GM23338 (cell line): ENCODE measurements around the gene HCRTR1.

ENCODE experiments used
- CREB1 ChIP-seq: fragments of 250-450 bp; sonication (Bioruptor Pico); IDR thresholded peaks from 2 replicates; pipeline ENCODE4 v1.5.0; 2020; ENCODE audit warnings: low read depth, mild to moderate bottlenecking, moderate library complexity
- EZH2 ChIP-seq: fragments of 200-600 bp; sonication (generic); IDR thresholded peaks from one replicate; pipeline ENCODE4 v1.8.0; 2017; ENCODE audit warnings: antibody characterized with exemption, mild to moderate bottlenecking, low read depth; ENCODE audit not compliant: unreplicated experiment
- EZH2phosphoT487 ChIP-seq: fragments of 200-600 bp; sonication (generic); IDR thresholded peaks from one replicate; pipeline ENCODE4 v1.8.1; 2018; ENCODE audit warnings: antibody characterized with exemption; ENCODE audit not compliant: unreplicated experiment
- JUNB ChIP-seq: IDR thresholded peaks from one replicate; pipeline ENCODE4 v1.6.1; 2016; ENCODE audit warnings: antibody characterized with exemption; ENCODE audit not compliant: unreplicated experiment
- NANOG ChIP-seq: IDR thresholded peaks from 2 replicates; pipeline ENCODE4 v1.6.1; 2016; ENCODE audit warnings: antibody characterized with exemption, borderline replicate concordance
- POLR2AphosphoS5 ChIP-seq: IDR thresholded peaks from 2 replicates; pipeline ENCODE4 v1.6.1; 2016; ENCODE audit warnings: antibody characterized with exemption, low read depth
- ZNF114 ChIP-seq: fragments of 250-450 bp; sonication (Bioruptor Pico); IDR thresholded peaks from 2 replicates; pipeline ENCODE4 v1.5.0; 2020; ENCODE audit warnings: mild to moderate bottlenecking, moderate library complexity
- ZNF331 ChIP-seq: fragments of 250-450 bp; sonication (Bioruptor Pico); IDR thresholded peaks from 2 replicates; pipeline ENCODE4 v1.5.0; 2020; ENCODE audit warnings: low read depth, mild to moderate bottlenecking, moderate library complexity
- ZNF462 ChIP-seq: fragments of 250-450 bp; sonication (Bioruptor Pico); IDR thresholded peaks from 2 replicates; pipeline ENCODE4 v1.5.0; 2020; ENCODE audit warnings: mild to moderate bottlenecking, moderate library complexity
- TF ChIP-seq, protein P1 (sequence below), 2 experiments: fragments of 200-600 bp in 1 of 2; sonication (generic) in 1 of 2; conservative IDR thresholded peaks; 2 replicates each; pipeline versions ENCODE4 v1.5.1 to v1.6.1; 2016 to 2017; ENCODE audit warnings: antibody characterized with exemption in 2 of 2, low read depth in 2 of 2, mild to moderate bottlenecking in 2 of 2, moderate library complexity in 1 of 2
- TF ChIP-seq, protein P2 (sequence below): IDR thresholded peaks from one replicate; pipeline ENCODE4 v1.6.1; 2018; ENCODE audit warnings: antibody characterized with exemption; ENCODE audit not compliant: unreplicated experiment

DNA sequence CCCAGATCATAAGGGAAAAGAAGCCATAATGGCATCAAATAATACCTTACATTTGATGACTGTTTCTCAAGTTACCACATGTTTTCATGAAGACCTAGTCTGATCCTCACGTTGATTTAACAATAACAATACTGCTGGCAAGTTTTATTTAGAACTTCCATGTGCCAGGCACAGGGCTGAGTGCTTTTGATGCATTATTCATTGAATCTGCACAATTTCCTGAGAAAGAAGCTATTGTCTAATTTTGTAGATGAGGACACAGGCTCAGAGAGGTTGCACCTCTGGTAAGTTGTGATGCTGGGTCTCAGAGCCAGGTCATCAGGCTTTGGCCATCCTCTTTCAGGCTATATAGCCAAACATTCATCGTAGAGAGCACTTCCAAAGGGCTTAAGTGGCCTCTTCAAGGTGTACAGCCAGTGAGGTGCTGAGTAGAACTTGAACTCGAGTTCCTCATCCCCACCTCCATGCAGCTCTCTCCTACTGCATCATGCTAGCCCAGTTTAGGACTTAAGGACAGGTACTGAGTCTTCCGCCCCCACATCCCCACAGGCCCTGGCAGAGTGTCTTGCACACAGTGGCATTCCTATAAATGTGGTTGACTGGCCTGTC, 35.5 kb downstream of the HCRTR1 start:
- TF ChIP-seq POLR2AphosphoS5 (no peak), EZH2 (no peak), CREB1 (CRISPR knock-in tag) (no peak), ZNF331 (CRISPR knock-in tag) (no peak), EZH2phosphoT487 (no peak), ZNF462 (CRISPR knock-in tag) (no peak), NANOG (no peak), ZNF114 (CRISPR knock-in tag) (no peak), JUNB (no peak)
- TF ChIP-seq, protein P1, sequence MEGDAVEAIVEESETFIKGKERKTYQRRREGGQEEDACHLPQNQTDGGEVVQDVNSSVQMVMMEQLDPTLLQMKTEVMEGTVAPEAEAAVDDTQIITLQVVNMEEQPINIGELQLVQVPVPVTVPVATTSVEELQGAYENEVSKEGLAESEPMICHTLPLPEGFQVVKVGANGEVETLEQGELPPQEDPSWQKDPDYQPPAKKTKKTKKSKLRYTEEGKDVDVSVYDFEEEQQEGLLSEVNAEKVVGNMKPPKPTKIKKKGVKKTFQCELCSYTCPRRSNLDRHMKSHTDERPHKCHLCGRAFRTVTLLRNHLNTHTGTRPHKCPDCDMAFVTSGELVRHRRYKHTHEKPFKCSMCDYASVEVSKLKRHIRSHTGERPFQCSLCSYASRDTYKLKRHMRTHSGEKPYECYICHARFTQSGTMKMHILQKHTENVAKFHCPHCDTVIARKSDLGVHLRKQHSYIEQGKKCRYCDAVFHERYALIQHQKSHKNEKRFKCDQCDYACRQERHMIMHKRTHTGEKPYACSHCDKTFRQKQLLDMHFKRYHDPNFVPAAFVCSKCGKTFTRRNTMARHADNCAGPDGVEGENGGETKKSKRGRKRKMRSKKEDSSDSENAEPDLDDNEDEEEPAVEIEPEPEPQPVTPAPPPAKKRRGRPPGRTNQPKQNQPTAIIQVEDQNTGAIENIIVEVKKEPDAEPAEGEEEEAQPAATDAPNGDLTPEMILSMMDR (conservative IDR thresholded peaks at IDR 0.05; ENCODE audit: low read depth in 2 of 2), result no peak
- TF ChIP-seq, protein P2, sequence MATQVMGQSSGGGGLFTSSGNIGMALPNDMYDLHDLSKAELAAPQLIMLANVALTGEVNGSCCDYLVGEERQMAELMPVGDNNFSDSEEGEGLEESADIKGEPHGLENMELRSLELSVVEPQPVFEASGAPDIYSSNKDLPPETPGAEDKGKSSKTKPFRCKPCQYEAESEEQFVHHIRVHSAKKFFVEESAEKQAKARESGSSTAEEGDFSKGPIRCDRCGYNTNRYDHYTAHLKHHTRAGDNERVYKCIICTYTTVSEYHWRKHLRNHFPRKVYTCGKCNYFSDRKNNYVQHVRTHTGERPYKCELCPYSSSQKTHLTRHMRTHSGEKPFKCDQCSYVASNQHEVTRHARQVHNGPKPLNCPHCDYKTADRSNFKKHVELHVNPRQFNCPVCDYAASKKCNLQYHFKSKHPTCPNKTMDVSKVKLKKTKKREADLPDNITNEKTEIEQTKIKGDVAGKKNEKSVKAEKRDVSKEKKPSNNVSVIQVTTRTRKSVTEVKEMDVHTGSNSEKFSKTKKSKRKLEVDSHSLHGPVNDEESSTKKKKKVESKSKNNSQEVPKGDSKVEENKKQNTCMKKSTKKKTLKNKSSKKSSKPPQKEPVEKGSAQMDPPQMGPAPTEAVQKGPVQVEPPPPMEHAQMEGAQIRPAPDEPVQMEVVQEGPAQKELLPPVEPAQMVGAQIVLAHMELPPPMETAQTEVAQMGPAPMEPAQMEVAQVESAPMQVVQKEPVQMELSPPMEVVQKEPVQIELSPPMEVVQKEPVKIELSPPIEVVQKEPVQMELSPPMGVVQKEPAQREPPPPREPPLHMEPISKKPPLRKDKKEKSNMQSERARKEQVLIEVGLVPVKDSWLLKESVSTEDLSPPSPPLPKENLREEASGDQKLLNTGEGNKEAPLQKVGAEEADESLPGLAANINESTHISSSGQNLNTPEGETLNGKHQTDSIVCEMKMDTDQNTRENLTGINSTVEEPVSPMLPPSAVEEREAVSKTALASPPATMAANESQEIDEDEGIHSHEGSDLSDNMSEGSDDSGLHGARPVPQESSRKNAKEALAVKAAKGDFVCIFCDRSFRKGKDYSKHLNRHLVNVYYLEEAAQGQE, result no peak
